Progenitor cell of endocrine pancreas (in vitro differentiated cells): ENCODE measurements around the gene ICAM5. TPM values are rescaled to one million over a fixed set of nuclear protein-coding genes. Genes with fewer than 3 reads are reported as not detected.

Experiments
- DNase-seq: peaks from one replicate; pipeline ENCODE4 v3.0.0; 2021; ENCODE audit warnings: low spot score; ENCODE audit not compliant: unreplicated experiment
- H3K27ac Mint-ChIP-seq: 2 replicates; pipeline ENCODE4 v1.8.0; 2021; ENCODE audit warnings: mild to moderate bottlenecking, moderate library complexity, mixed read lengths
- H3K27me3 Mint-ChIP-seq: 2 replicates; pipeline ENCODE4 v1.8.0; 2021; ENCODE audit warnings: mixed read lengths
- H3K36me3 Mint-ChIP-seq: 2 replicates; pipeline ENCODE4 v1.8.0; 2022; ENCODE audit warnings: mixed read lengths; ENCODE audit not compliant: insufficient read depth
- H3K4me1 Mint-ChIP-seq: 2 replicates; pipeline ENCODE4 v1.8.0; 2021; ENCODE audit warnings: low read depth, mixed read lengths
- H3K4me3 Mint-ChIP-seq: 2 replicates; pipeline ENCODE4 v1.8.0; 2021; ENCODE audit warnings: low read depth, mild to moderate bottlenecking, moderate library complexity, mixed read lengths
- H3K9me3 Mint-ChIP-seq: 2 replicates; pipeline ENCODE4 v1.8.0; 2021; ENCODE audit warnings: low read depth, mixed read lengths
- CTCF ChIP-seq: fragments of 200-600 bp; sonication (generic); IDR thresholded peaks from one replicate; pipeline ENCODE4 v1.5.0; 2021; ENCODE audit warnings: antibody characterized with exemption, mild to moderate bottlenecking; ENCODE audit not compliant: unreplicated experiment
- total RNA-seq: library from RNA; stranded (reverse); gene quantifications from 2 replicates; pipeline ENCODE4 v1.2.1, GENCODE V29; 2021

ICAM5 gene
- total RNA-seq, 1 donor from 2014 or later, result not detected

- no peak for DNase-seq
- Mint-ChIP-seq H3K27me3 (peaks cover 77% of the 10 kb centered on the region), H3K9me3 (no peaks in the 10 kb centered on the region), H3K27ac (no peak overlapping the region), H3K4me1 (peaks cover 6% of the 10 kb centered on the region), H3K4me3 (no peak overlapping the region), H3K36me3 (no peaks in the 10 kb centered on the region)
- TF ChIP-seq CTCF, result peak; percentile 23
These were observed 5.6 kb downstream of the ICAM5 start for GRCh38 chr19:10295305-10295846.

GRCh38 chr19:10295847-10296591 is 6.3 kb downstream of the ICAM5 start:
- H3K27ac Mint-ChIP-seq, result no peak overlapping the region
- H3K4me1 Mint-ChIP-seq, result peaks cover 5% of the 10 kb centered on the region
- H3K9me3 Mint-ChIP-seq, result no peaks in the 10 kb centered on the region
- H3K4me3 Mint-ChIP-seq, result no peak overlapping the region
- peaks cover 70% of the 10 kb centered on the region for H3K27me3 Mint-ChIP-seq
- no peak for TF ChIP-seq CTCF
- DNase-seq, result no peak
- H3K36me3 Mint-ChIP-seq, result no peaks in the 10 kb centered on the region

- Mint-ChIP-seq H3K4me3 (no peak overlapping the region), H3K27ac (no peak overlapping the region), H3K4me1 (peaks cover 5% of the 10 kb centered on the region), H3K36me3 (peaks cover 3% of the 10 kb centered on the region), H3K9me3 (no peaks in the 10 kb centered on the region), H3K27me3 (peaks cover 45% of the 10 kb centered on the region)
- no peak for DNase-seq
- TF ChIP-seq CTCF, result no peak
These were observed 10.1 kb downstream of the ICAM5 start for GRCh38 chr19:10299545-10300458.

- peaks cover 5% of the 10 kb centered on the region for H3K36me3 Mint-ChIP-seq
- DNase-seq, result no peak
- H3K27me3 Mint-ChIP-seq, result peaks cover 13% of the 10 kb centered on the region
- H3K27ac Mint-ChIP-seq, result no peak overlapping the region
- H3K4me1 Mint-ChIP-seq, result no peaks in the 10 kb centered on the region
- H3K9me3 Mint-ChIP-seq, result no peaks in the 10 kb centered on the region
- no peak for TF ChIP-seq CTCF
- no peak overlapping the region for H3K4me3 Mint-ChIP-seq
These were observed 15.5 kb downstream of the ICAM5 start for GRCh38 chr19:10305139-10305806.

- no peaks in the 10 kb centered on the region for H3K9me3 Mint-ChIP-seq
- no peak overlapping the region for H3K27ac Mint-ChIP-seq
- peaks cover 5% of the 10 kb centered on the region for H3K36me3 Mint-ChIP-seq
- H3K27me3 Mint-ChIP-seq, result peaks cover 10% of the 10 kb centered on the region
- no peak for TF ChIP-seq CTCF
- no peak overlapping the region for H3K4me3 Mint-ChIP-seq
- H3K4me1 Mint-ChIP-seq, result no peaks in the 10 kb centered on the region
- no peak for DNase-seq
These were observed 16.6 kb downstream of the ICAM5 start for GRCh38 chr19:10306327-10306726.
